A549 (cell line): Measurements from ENCODE around the gene CCDC117.
"Not testable (repeated sequence)": the region's sequence is repeated elsewhere in the genome, so short reads cannot be mapped to it uniquely, and the experiment has no call there.

ENCODE experiments used
- CBX8 ChIP-seq: fragments of 200-600 bp; sonication (generic); IDR thresholded peaks from 2 replicates; pipeline ENCODE4 v1.6.1; 2016
- CHD4 ChIP-seq: fragments of 200-600 bp; sonication (generic); IDR thresholded peaks from 2 replicates; pipeline ENCODE4 v1.6.1; 2016; ENCODE audit warnings: antibody characterized with exemption, mild to moderate bottlenecking, borderline replicate concordance
- CTCF ChIP-seq: fragments of >200 bp; sonication (Bioruptor Twin); formaldehyde crosslinking; IDR thresholded peaks from 3 replicates; pipeline ENCODE4 v1.5.1; 2016
- EP300 ChIP-seq, 2 experiments: fragments of >200 bp; sonication (Bioruptor Twin); formaldehyde crosslinking; IDR thresholded peaks; 2 replicates in 1 of 2; 3 replicates in 1 of 2; pipeline ENCODE4 v1.6.1; 2016 to 2017
- ESRRA ChIP-seq: fragments of 150-350 bp; IDR thresholded peaks from 2 replicates; pipeline ENCODE4 v1.6.1; 2014; ENCODE audit warnings: mild to moderate bottlenecking, low read length, borderline replicate concordance
- HOXA7 ChIP-seq: fragments of 250-450 bp; sonication (Bioruptor Pico); IDR thresholded peaks from 2 replicates; pipeline ENCODE4 v1.5.0; 2020; ENCODE audit warnings: mild to moderate bottlenecking, moderate library complexity
- JUN ChIP-seq, 2 experiments: fragments of >200 bp; sonication (Bioruptor Twin); formaldehyde crosslinking; IDR thresholded peaks; 2 replicates in 1 of 2; 3 replicates in 1 of 2; pipeline ENCODE4 v1.6.1; 2016 to 2017
- KDM1A ChIP-seq: fragments of 200-600 bp; sonication (generic); IDR thresholded peaks from 2 replicates; pipeline ENCODE4 v1.6.1; 2016; ENCODE audit warnings: low read depth, mild to moderate bottlenecking
- POLR2A ChIP-seq: IDR thresholded peaks from 2 replicates; pipeline ENCODE4 v1.6.1; 2012; ENCODE audit warnings: mild to moderate bottlenecking, low read length
- POLR2AphosphoS2 ChIP-seq: conservative IDR thresholded peaks from 2 replicates; pipeline ENCODE4 v1.6.1; 2012; ENCODE audit warnings: low read length, improper control_type of control experiment, inconsistent platforms
- RCOR1 ChIP-seq: fragments of 150-350 bp; IDR thresholded peaks from 2 replicates; pipeline ENCODE4 v1.6.1; 2014; ENCODE audit warnings: antibody characterized with exemption, low read length, low read depth
- REST ChIP-seq: fragments of 200-600 bp; sonication (generic); IDR thresholded peaks from 2 replicates; pipeline ENCODE4 v1.6.1; 2016; ENCODE audit warnings: antibody characterized with exemption, mild to moderate bottlenecking, moderate library complexity
- RFX5 ChIP-seq: fragments of 450-650 bp; IDR thresholded peaks from 2 replicates; pipeline ENCODE4 v1.7.1; 2014; ENCODE audit warnings: antibody characterized with exemption, mild to moderate bottlenecking, moderate library complexity
- USF2 ChIP-seq: fragments of 450-650 bp; IDR thresholded peaks from 2 replicates; pipeline ENCODE4 v1.6.1; 2014; ENCODE audit warnings: antibody characterized with exemption

GRCh38 chr22:28805426-28805825 lies 32.9 kb downstream of the CCDC117 start:
- not testable (repeated sequence) for TF ChIP-seq POLR2A; HOXA7 (CRISPR knock-in tag); CTCF; CBX8; ESRRA; EP300 (IDR thresholded peaks at IDR 0.05); RCOR1; CHD4; USF2; POLR2AphosphoS2; REST; KDM1A; RFX5; JUN (IDR thresholded peaks at IDR 0.05)
